HT-29 (cell line): Measurements from ENCODE around the gene PMVK. TPM values are rescaled to one million over a fixed set of nuclear protein-coding genes. Genes with fewer than 3 reads are reported as not detected.

Source experiments
- DNase-seq: peaks from one replicate; pipeline ENCODE4 v3.0.0-alpha.2; 2015; ENCODE audit warnings: low spot score
- total RNA-seq: library from RNA; depleted of rRNA; stranded (reverse); fragments of >200 nt; shearing (Covaris generic); gene quantifications from 2 replicates; pipeline ENCODE4 v1.2.3, GENCODE V29; 2014

PMVK gene
- total RNA-seq, 1 experiment from 2014 or later: 18.9 TPM

DNA sequence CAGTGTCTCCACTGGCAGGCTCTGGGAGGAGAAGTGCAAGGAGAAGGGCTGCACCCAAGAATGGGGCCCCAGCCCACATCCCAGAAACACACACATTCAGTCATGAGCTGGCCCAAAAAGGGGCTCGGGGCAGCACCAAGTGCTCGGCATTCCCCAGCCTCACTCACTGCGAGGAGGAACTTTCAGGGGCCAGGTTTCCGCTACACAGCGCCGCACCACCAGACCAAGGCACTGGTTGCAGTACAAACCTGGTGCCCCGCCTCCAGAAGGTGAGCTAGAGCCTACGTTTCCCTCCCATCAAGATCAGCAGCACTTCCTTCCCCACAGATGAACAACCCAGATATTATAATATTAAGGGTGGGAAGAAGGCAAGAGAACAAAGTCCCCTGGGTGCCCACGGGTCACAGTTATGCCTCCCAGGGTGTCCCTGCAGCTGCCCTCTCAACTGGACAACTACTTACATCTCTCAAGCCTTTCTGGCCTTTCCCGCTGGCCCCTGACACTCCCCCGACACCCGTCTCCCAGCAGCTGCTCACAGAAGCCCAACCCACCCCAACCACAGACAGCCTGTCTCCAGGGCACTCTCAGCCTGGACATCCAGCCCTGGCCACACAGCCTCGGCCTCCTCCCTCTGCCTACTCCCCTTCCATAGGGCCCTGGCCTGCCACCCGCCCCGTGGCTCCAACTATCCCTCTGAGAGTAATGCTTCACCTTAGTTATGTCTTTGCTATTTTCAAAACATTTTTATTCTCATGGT is 15.6 kb upstream of the PMVK start:
- no peak for DNase-seq

DNA sequence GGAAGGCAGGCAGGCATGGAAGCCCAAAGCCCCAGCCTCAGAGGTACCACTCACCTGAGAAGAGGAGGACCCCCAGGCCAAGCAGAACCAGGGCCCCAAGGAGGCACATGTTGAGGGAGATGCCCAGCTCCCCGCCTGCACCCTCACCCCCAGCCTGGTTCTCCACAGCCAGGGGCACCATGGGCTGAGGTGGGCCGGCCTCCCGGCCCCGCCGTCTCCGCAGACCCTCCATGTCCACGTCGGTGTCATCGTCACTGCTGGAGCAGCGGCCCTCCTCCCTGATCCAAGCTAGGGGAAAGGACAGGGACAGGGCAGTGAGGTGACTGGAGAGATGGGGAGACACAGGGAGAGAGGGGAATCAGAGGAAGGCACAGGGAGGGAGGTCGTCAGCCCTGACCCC is 11.6 kb upstream of the PMVK start:
- DNase-seq: no peak

DNA sequence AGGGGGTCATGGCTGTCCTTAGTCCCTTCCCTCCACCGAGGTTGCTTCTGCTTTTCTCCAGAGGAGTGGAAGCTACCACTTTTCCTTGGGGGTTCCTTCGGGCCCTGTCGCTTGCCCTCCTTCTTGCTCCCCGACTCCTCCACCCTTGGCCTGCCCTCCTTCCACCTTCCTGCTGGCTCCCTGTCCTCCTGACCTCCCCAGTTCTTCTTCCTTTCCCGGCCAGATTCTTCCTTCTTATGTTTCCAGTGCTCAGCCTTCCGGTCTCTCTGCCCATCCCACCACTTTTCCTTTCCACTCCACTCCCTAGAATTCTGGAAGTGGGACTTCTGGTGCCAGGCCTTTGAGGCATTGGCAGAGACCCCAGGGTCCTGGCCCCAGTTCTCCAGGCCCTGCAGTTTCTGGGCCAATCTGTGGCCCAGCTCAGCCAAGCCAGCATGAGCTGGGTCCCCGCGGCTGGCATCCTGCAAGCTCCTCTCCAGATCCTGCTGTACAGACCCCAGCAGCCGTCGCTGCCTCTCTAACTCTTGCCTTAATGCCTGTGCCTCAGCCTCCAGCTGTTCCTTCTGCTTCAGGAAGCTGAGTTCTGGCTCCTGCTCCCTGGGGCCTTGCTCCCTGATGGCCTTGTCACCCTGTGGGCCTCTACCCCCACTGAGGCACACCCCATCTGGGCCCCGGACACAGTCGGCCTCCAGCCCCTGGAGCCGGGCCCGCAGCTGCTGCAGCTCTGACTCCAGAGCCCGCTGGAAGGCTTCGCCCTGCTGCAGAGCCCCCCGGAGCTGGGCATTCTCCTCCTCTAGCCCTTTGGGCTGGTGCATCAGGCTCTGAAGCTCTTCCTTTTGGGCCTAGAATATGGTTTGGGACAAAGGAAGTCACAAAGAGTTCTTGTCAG is 9.7 kb upstream of the PMVK start:
- no peak for DNase-seq

DNA sequence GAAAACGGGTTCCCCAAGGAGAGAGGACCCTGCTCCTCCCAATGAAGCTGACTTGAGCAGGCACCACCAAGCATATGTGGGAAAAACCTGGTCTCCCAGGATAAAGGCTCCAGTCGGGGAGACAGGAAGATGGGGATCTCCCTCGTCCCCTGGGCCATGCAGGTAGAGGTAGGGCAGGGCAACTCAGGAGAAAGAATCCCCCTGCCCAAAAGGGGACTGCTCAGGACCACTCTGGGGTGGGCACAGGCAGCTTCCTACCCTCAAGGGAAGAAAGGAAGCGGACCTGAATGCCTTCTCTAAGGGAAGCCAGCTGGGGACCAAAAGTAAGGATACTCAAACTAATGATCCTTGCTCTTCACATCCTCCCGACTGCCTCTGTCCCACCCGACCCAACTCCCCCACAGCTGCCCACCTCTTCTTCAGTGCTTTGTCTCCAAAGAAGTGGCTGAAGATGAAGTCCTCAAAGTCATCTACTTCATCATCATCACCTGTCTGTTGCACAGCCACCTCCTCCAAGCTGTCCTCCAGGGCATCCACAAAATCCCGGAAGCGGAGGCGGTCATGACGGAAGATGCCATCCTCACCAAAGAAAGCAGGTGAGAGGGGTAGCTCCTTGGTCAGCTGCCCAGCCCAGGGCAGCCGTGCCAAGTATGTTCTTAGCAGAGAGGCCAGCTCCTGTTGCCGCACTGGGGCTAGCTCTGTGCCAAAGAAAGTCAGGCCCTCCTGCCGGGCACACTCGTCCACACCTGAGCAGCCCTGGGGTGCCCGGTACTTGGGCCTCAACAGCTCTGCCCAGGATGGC is 8.8 kb upstream of the PMVK start:
- no peak for DNase-seq

DNA sequence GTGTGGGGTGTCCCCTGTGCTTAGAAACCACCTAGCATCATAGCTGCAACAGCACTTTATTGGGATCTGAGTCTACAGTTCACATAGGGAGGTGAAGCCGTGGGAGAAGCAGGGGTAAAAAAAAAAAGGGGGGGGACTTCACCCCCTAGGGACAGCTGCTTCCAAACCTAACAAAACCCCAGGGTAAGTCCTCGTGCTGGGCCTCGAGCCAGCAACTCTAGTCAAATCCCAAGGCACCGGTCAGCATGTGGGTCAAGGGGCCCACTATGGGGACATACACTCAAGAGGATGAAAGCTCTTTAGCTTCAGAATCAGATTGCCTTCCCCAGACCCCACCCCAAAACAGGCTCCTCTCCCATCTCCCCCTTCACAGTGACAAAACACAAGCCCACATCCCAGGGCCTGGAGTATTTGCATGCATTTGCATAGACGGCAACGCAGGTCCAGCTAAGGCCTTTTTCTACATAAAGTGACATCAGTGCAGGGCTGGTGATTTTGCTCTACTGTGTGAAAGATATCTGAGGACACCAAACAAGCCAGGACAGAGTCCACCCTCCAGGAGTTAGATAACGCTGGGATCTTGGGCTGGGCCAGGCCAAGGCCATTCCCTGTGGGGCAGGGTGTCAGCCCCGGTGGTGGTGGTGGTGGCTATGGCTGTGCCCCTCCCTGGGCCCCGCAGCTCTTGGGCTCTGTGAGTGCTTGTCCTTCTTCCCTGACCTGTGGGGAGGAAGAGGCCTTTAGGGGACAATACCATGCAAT is 8.1 kb upstream of the PMVK start:
- no peak for DNase-seq

DNA sequence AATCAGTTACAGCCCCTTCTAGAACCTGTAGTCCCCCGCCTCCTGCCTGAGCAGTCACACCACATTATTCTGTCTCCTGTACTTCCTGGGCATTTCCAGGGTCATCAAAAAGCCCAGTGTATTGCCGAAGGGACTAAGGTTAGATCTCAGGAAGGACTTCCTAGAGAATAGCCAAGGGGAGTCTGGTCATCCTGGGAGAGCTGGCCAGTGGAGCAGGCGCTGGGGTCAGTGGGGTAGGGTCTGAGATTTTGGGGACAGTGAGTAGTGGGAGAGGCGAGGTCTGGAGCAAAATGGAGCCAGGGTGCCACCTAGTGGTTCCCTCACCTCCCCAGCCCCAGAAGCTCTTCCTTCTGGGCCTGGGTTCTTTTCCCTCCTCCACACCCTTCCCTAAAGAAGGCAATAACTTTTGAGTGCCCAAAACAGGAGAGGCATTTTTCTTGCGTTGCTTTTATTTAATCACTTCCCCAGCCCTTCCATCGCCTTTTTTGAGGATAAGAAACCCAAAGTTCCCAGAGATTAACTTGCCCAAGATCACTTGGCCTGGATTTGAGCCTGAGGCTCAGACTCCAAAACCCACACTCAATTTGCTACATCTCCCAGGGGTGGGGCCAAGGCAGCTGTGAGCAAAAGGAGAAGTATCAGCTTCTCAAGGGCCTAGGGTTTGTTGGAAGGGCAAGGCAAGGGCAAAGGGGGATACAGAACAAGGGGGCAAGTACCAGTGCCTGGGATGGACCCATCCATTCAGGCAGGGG is 7.3 kb upstream of the PMVK start:
- DNase-seq: peak; percentile 59

DNA sequence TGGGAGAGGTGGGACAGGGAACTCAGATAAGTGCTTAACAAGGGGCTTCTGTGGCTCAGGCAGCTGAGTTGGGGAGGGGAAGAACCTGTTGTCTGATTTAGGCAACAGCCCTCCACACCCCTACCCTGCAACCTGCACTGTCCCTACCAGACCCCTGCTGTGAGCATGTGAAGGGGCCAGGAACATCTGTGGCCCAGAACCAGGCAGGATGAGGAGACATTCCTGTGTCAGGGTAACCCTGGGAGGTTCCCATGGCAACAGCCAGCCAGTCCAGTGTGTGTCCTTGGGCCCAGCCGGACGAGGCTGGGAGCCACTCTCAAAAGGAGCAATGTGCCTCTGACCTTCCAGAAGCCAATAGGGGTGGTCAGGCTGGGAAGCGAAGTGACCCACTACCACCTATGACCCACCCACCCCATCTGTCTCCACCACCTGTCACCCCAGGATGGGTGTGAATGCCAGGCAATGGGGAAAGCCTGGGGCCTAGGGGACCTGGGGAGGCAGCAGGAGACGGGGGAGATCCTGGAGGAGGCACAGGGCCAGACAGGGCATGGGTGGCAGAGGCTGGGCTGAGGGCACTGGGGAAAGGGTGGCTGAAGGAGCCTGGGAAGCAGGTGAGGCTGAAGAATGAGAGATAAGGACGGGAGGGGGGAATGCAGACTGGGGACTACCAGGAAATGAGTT is 5.0 kb upstream of the PMVK start:
- DNase-seq: peak; percentile 33

DNA sequence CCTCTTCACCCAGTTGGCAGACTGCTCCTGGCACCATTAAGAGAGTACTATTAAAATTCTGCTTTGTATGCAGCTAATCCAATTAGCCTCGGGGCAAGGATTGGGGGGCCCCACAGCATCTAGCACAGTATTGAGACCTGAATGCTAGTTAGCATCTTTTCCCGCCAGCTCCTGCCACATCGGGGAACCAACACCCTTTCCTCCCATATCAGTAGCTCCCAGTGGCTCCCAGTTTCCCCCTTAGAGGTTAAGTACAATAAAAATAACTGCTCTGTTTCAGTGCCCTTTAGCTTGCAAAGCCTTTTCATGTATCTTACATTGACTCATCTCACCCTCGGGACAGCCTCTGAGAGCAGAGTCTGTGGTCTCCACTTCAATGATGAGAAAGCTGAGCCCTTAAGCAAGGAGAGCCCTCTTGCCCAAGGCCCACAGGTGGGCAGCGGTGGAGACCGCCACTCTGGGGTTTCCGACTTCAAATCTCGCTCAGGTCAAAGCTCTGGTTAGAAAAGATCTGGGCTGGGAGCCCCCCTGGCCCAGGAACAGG is 4.2 kb upstream of the PMVK start:
- DNase-seq: no peak

DNA sequence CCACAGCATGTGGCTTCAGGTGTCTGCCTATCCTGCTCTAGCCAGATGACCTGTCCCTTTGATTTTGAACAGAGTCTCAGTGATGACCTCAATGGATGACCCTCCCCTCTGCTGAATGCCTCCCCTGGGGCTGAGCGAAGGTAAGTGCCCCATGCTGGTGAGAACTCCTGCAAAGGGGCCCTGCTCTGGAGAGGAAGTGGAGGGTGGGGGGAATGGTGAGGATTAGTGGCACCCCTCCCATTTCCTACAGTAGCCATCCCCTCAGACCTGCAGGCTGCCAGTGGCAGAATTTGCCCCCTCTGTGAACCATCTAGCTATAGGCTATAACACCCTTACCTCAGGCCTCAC is 3.7 kb upstream of the PMVK start:
- DNase-seq: no peak

DNA sequence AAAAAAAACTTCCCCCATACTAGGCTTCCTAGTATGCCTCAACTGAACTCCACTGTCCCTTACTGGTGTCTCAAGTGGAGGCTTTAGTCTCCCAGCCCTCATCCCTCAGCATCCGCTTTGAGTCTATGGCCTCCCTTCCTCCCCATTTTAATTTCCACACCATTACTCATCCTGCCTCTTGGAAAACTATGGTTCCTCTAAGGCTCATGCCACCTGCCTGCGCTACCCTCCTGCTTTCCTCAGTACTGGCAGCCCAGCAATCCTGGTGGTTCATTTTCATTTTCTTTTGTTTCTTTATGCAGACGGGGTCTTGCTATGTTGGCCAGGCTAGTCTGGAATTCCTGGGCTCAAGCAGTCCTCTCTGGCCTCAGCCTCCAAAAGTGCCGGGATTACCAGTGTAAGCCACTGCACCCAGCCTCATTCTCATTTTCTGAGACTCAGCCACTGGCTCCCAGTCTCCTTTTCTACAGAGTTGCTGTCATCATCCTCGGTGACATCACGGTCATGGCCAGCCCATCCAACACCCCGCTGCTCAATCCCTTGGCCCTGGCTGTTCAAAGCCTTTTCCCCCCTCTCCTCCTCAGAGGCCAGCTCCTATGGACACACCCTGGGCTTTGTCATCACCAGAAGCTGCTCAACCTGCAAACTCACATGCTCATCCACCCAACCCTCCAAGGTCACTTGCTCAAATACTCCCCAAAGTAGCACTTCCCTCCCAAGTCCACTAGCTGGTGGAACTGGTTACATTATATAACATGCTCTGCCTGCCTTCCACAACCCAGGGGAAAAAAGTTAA is 2.3 kb upstream of the PMVK start:
- DNase-seq: no peak

DNA sequence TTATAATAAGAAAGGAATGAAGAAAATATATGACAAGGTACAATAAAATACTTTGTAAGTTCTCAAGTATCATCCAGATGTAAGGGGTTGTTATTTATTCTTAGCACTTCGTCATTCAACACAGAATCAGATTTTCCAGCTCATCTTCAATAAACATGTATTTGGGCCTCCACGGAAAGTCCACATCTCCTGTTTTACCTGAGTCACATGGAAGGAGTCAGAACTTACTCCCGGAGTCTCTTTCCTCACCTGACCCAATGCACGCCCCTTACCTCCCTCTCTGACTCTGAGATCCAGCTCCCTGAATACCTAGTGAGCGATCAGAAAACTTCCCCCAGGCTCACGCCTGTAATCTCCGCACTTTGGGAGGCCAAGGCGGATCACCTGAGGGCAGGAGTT is 1.5 kb upstream of the PMVK start:
- DNase-seq: no peak

DNA sequence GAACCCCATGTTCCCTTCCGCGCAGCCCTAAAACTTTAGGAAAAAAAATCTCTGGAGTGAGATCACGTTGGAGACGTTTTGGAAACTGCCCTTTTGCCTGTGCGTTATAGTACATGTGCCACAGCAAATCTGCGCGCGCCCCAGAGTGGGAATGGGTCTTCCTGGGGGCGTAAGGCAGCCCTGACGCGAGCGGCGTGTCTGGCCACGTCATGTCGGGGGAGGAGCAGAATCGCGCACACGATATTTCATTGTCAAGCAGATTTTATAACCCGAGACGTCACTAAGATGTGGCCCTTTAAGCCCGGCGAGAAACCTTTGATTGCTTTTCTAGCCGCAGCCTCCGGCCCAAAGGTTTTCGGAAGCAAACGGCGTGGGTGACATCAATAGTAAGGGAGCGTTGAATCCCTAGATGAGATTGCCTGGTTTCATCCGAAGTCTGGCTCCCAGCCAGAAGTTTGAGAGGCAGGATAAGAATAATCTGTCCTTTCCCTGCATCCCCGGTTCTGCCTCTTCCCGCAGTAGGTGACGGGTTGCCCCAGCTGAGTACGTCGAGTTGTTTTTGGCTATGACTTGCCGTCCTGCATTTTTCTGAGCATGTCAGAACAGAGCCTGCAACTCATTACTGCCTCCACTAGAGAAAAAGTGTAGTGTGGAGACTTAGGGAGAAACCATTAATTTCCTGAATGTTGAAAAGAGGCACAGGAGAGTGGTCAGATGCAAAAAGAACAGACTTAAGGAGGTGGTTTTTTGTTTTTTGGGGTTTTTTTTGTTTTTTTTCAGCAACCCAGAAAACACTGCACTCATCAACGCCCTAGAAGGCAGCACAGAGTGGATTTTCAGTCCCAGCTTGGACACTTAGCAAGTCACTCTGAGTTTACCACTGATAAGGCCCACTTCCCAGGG is 817 bp upstream of the PMVK start:
- DNase-seq: peak; percentile 94

DNA sequence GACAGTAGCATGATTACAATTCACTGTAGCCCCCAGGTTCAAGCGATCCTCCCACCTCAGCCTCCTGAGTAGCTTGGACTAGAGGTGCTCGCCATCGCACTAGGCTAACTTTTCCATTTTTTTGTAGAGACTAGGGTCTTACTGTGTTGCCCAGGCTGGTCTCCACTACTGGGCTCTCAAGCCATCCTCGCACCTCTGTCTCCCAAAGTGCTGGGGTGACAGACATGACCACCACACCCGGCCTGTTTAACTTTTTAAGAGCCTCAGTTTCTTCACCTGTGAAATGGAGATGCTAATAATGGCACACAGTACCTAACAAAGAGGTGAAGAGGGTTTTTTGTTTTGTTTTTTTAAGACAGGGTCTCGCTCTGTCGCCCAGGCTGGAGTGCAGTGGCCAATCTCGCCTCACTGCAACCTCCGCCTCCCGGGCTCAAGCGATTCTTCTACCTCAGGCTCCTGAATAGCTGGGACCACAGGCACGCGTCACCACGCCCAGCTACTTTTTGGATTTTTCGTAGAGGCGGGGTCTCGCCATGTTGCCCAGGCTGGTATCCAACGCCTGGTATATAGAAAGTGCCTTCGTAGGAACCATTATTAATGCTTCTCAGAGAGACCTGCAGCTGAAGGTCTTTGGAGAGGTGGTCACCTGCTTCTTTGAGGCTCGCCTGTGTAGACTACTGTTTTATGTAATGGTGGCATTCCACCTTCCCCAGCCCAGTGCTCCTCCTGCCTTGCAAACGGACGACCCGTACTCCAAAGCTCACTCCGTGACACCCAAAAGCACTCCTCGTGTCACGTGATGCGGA is 567 bp downstream of the PMVK start:
- DNase-seq: no peak

DNA sequence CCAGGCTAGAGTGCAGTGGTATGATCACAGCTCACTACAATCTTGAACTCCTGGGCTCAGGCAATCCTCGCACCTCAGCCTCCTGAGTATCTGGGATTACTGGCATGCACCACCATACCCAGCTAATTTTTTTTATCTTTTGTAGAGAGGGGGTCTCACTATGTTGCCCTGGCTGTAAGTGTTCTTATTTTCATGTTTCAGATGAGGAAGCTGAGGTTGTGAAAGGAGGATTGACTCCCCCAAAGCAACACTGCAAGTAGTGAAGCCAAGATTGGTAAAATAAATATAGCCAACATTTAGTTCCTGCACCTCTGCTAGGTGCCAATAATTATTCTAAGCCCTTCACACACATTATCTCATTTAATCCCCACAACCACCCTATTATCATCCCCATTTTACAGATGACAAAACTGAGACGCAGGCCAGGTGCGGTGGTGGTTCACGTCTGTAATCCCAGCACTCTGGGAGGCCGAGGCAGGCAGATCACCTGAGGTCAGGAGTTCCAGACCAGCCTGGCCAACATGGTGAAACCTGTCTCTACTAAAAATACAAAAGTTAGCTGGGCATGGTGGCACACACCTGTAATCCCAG is 2.1 kb downstream of the PMVK start:
- no peak for DNase-seq

DNA sequence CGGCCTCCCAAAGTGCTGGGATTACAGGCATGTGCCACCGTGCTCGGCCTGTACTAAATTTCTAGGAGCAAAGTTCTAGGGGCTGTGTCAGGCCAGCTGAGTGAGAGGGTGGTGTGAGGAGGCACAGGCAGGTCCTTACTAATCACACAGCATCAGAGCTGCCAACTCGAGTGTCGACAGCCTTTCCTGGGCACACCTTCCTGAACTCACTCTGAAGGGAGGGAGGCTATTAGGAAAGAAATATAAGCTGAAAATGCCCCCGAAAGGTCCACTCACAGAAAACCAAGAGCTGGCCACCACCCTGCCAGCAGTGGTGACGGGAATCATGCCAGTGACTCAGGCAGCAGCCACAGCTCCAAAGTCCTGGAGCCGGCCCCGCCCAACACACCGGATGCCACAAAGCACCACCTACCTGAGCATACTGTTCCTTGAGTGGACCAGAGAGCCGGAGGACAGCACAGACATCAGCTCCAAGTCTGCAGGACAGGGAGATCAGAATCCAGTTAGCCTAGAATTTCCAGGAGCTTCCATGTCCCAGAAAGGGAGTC is 4.5 kb downstream of the PMVK start:
- DNase-seq: peak; percentile 94

DNA sequence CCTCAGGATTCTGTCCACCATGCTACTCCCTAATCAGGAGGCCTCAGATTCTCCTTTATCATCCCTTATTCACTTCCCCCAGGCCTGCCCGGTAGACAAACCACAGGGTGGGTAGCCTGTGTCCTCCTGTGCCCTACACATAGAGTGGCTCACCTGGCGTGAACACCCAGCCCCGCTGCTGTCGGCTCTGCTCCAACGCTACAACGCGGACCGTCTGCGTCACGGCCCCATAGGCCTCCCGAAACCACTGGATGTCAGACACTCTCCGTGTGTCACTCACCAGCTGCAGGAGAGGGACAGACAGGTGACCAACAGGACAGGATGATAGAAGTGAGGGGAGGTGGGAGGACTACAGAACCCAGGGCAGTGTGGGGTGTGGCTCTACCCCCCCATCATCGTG is 10.3 kb downstream of the PMVK start:
- DNase-seq: no peak
